H1 (cell line): ENCODE results near the gene CPA2.

Source experiments
- ASH2L ChIP-seq: fragments of 200-600, 300-600 bp; sonication (generic); IDR thresholded peaks from one replicate; pipeline ENCODE4 v1.7.1; 2017; ENCODE audit warnings: low read length
- BACH1 ChIP-seq: IDR thresholded peaks from 2 replicates; pipeline ENCODE4 v1.6.1; 2012; ENCODE audit warnings: low read length, improper control_type of control experiment
- CREB1 ChIP-seq: IDR thresholded peaks from 2 replicates; pipeline ENCODE4 v1.6.1; 2012; ENCODE audit warnings: inconsistent platforms
- CTCF ChIP-seq, 3 experiments: IDR thresholded peaks; 1 replicate in 2 of 3; 2 replicates in 1 of 3; pipeline versions ENCODE4 v1.5.1 to v1.6.1; 2011; ENCODE audit warnings: low read length in 3 of 3, mild to moderate bottlenecking in 3 of 3, inconsistent platforms in 2 of 3, low read depth in 1 of 3, moderate library complexity in 1 of 3; ENCODE audit not compliant: insufficient read depth in 1 of 3; ENCODE audit errors: control extremely low read depth in 1 of 3
- EP300 ChIP-seq, 2 experiments: IDR thresholded peaks; 1 replicate in 1 of 2; 2 replicates in 1 of 2; pipeline ENCODE4 v1.6.1; 2011 to 2012; ENCODE audit warnings: low read depth in 2 of 2, low read length in 2 of 2, mild to moderate bottlenecking in 2 of 2, borderline replicate concordance in 1 of 2, inconsistent platforms in 1 of 2, moderate library complexity in 1 of 2
- JUN ChIP-seq: IDR thresholded peaks from 2 replicates; pipeline ENCODE4 v1.6.1; 2011; ENCODE audit warnings: low read depth, mild to moderate bottlenecking, improper control_type of control experiment, low read length
- RAD21 ChIP-seq, 2 experiments: IDR thresholded peaks in 1 of 2; conservative IDR thresholded peaks in 1 of 2; 2 replicates each; pipeline ENCODE4 v1.6.1; 2011; ENCODE audit warnings: low read depth in 2 of 2, low read length in 2 of 2, improper control_type of control experiment in 1 of 2, inconsistent platforms in 1 of 2, mild to moderate bottlenecking in 1 of 2, moderate library complexity in 1 of 2
- RFX5 ChIP-seq: IDR thresholded peaks from 2 replicates; pipeline ENCODE4 v1.6.1; 2011; ENCODE audit warnings: low read depth, low read length, improper control_type of control experiment, borderline replicate concordance
- RXRA ChIP-seq: IDR thresholded peaks from 2 replicates; pipeline ENCODE4 v1.6.1; 2011; ENCODE audit warnings: low read depth, mild to moderate bottlenecking, low read length, moderate library complexity; ENCODE audit not compliant: insufficient read depth
- SIX5 ChIP-seq: IDR thresholded peaks from 2 replicates; pipeline ENCODE4 v1.6.1; 2011; ENCODE audit warnings: mild to moderate bottlenecking, low read depth, low read length
- SP4 ChIP-seq: IDR thresholded peaks from 2 replicates; pipeline ENCODE4 v1.6.1; 2012; ENCODE audit warnings: low read length, inconsistent platforms
- TAF7 ChIP-seq: optimal IDR thresholded peaks from 2 replicates; pipeline ENCODE3; 2011; ENCODE audit warnings: low read depth, mild to moderate bottlenecking, inconsistent platforms, low read length, moderate library complexity, borderline replicate concordance

- TF ChIP-seq EP300 (IDR thresholded peaks at IDR 0.05; ENCODE audit: borderline replicate concordance in 1 of 2, low read depth in 2 of 2, low read length in 2 of 2) (no peak), RFX5 (no peak), BACH1 (no peak), TAF7 (no peak), CREB1 (no peak), RXRA (no peak), RAD21 (IDR thresholded peaks at IDR 0.05 in 1 of 2, conservative IDR thresholded peaks at IDR 0.05 in 1 of 2; ENCODE audit: low read depth in 2 of 2, low read length in 2 of 2) (no peak), SP4 (no peak), SIX5 (no peak), JUN (no peak), CTCF (IDR thresholded peaks at IDR 0.05; ENCODE audit: control extremely low read depth in 1 of 3, insufficient read depth in 1 of 3, low read depth in 1 of 3, low read length in 3 of 3) (no peak), ASH2L (no peak)
Measured at GRCh38 chr7:130275826-130276297, 9.2 kb downstream of the CPA2 start.
